Astrocyte of the hippocampus (primary cell): ENCODE data around the gene RAD51AP2.
A peak's percentile ranks its signal among the peaks of the same experiment; 100 is the strongest.

Source experiments
- DNase-seq: peaks from one replicate; pipeline ENCODE4 v3.0.0; 2011; ENCODE audit warnings: low read depth, low spot score

The RAD51AP2 gene

GRCh38 chr2:17470855-17471641 is 47.2 kb downstream of the RAD51AP2 start:
- DNase-seq, result peak; percentile 29

GRCh38 chr2:17461087-17461475 is 57.2 kb downstream of the RAD51AP2 start:
- no peak for DNase-seq
